ENCODE measurements around the gene KYAT1. TPM values are rescaled to one million over a fixed set of nuclear protein-coding genes. Genes with fewer than 3 reads are reported as not detected.

The KYAT1 gene
- total and polyA plus RNA-seq, 2 of the 13 experiments (the other 11 are each of a cell fraction or from before 2014, with no cell fraction given): 9.2 to 46.5 TPM

- TF ChIP-seq, protein P1, sequence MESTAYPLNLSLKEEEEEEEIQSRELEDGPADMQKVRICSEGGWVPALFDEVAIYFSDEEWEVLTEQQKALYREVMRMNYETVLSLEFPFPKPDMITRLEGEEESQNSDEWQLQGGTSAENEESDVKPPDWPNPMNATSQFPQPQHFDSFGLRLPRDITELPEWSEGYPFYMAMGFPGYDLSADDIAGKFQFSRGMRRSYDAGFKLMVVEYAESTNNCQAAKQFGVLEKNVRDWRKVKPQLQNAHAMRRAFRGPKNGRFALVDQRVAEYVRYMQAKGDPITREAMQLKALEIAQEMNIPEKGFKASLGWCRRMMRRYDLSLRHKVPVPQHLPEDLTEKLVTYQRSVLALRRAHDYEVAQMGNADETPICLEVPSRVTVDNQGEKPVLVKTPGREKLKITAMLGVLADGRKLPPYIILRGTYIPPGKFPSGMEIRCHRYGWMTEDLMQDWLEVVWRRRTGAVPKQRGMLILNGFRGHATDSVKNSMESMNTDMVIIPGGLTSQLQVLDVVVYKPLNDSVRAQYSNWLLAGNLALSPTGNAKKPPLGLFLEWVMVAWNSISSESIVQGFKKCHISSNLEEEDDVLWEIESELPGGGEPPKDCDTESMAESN (CRISPR knock-in tag; conservative IDR thresholded peaks at IDR 0.05): no peak
- no peak for TF ChIP-seq THAP9 (CRISPR knock-in tag; IDR thresholded peaks at IDR 0.05; ENCODE audit: borderline replicate concordance)
- TF ChIP-seq ZFP62 (CRISPR knock-in tag; IDR thresholded peaks at IDR 0.05): no peak
- TF ChIP-seq GTF3A (CRISPR knock-in tag; conservative IDR thresholded peaks at IDR 0.05): no peak
- no peak for TF ChIP-seq E2F1 (CRISPR knock-in tag; IDR thresholded peaks at IDR 0.05)
- TF ChIP-seq THYN1 (CRISPR knock-in tag; IDR thresholded peaks at IDR 0.05; ENCODE audit: borderline replicate concordance, low read depth): no peak
- no peak for TF ChIP-seq ZNF790 (CRISPR knock-in tag; IDR thresholded peaks at IDR 0.05; ENCODE audit: borderline replicate concordance)
- TF ChIP-seq, protein P2, sequence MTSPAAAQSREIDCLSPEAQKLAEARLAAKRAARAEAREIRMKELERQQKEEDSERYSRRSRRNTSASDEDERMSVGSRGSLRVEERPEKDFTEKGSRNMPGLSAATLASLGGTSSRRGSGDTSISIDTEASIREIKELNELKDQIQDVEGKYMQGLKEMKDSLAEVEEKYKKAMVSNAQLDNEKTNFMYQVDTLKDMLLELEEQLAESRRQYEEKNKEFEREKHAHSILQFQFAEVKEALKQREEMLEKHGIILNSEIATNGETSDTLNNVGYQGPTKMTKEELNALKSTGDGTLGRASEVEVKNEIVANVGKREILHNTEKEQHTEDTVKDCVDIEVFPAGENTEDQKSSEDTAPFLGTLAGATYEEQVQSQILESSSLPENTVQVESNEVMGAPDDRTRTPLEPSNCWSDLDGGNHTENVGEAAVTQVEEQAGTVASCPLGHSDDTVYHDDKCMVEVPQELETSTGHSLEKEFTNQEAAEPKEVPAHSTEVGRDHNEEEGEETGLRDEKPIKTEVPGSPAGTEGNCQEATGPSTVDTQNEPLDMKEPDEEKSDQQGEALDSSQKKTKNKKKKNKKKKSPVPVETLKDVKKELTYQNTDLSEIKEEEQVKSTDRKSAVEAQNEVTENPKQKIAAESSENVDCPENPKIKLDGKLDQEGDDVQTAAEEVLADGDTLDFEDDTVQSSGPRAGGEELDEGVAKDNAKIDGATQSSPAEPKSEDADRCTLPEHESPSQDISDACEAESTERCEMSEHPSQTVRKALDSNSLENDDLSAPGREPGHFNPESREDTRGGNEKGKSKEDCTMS (CRISPR knock-in tag; conservative IDR thresholded peaks at IDR 0.05): no peak
- no peak for TF ChIP-seq ZNF558 (CRISPR knock-in tag; IDR thresholded peaks at IDR 0.05; ENCODE audit: borderline replicate concordance)
- no peak for TF ChIP-seq DNMT1 (CRISPR knock-in tag; IDR thresholded peaks at IDR 0.05)
- TF ChIP-seq RXRB (CRISPR knock-in tag; IDR thresholded peaks at IDR 0.05; ENCODE audit: borderline replicate concordance): peak; percentile 36; the same call in 1 of the 2 replicates
- TF ChIP-seq ZNF441 (CRISPR knock-in tag; IDR thresholded peaks at IDR 0.05; ENCODE audit: borderline replicate concordance): no peak; the same call in 1 of the 2 replicates
- no peak for TF ChIP-seq ZKSCAN5 (CRISPR knock-in tag; IDR thresholded peaks at IDR 0.05)
- no peak for TF ChIP-seq BHLHE40 (IDR thresholded peaks at IDR 0.05; ENCODE audit: low read length)
- no peak for TF ChIP-seq ZNF256 (CRISPR knock-in tag; conservative IDR thresholded peaks at IDR 0.05)
- no peak for TF ChIP-seq PCBP2 (optimal IDR thresholded peaks at IDR 0.05; ENCODE audit: low read depth, low read length, poor library complexity, severe bottlenecking)
- no peak for TF ChIP-seq REPIN1 (CRISPR knock-in tag; IDR thresholded peaks at IDR 0.05; ENCODE audit: borderline replicate concordance, low read depth)
- TF ChIP-seq CREB1 (IDR thresholded peaks at IDR 0.05): no peak
- TF ChIP-seq CREB1 (CRISPR knock-in tag; IDR thresholded peaks at IDR 0.05): no peak
- TF ChIP-seq JUND (CRISPR knock-in tag; IDR thresholded peaks at IDR 0.05): no peak
- 0 out of 2 replicates have a peak, but pooled peaks have one; percentile 11 for TF ChIP-seq ZMYM3 (CRISPR knock-in tag; IDR thresholded peaks at IDR 0.05)
- TF ChIP-seq ZNF883 (CRISPR knock-in tag; IDR thresholded peaks at IDR 0.05; ENCODE audit: not compliant biosample characterization): no peak
- TF ChIP-seq NFRKB (IDR thresholded peaks at IDR 0.05): no peak
- TF ChIP-seq SKI (IDR thresholded peaks at IDR 0.05; ENCODE audit: partially characterized antibody): no peak
Observed at GRCh38 chr9:128905964-128906363, 24.2 kb upstream of the KYAT1 start (continued).
